ENCODE measurements around the gene LRRN4CL. TPM values are rescaled to one million over a fixed set of nuclear protein-coding genes. Genes with fewer than 3 reads are reported as not detected.
A peak's percentile ranks its signal among the peaks of the same experiment; 100 is the strongest.

The LRRN4CL gene
- total RNA-seq, 1 experiment from 2014 or later = 2.3 TPM

DNA sequence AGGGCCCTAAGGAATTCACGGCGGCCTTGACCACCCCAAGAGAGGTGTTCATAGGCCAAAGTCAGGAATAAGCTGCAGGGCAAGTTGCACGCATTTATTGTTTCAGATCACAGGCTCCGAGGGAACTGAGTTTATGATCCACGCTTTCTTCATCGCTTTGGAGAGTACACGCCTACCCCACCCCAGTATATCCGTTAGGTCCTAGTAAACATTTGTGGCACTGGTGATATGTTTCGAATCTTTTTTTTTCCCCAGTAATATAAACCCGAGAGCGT lies 43.7 kb downstream of the LRRN4CL start:
- Histone ChIP-seq H3K9me3 (no peaks in the 10 kb centered on the region), H3K27me3 (no peaks in the 10 kb centered on the region), H3K4me3 (peak overlapping the region; percentile 96), H3K36me3 (peaks cover 61% of the 10 kb centered on the region)
- no peak for DNase-seq

GRCh38 chr11:62644220-62644619 lies 45.1 kb downstream of the LRRN4CL start:
- no peaks in the 10 kb centered on the region for H3K9me3 ChIP-seq
- no peak overlapping the region for H3K4me3 ChIP-seq
- DNase-seq = no peak
- H3K36me3 ChIP-seq = peaks cover 57% of the 10 kb centered on the region
- no peaks in the 10 kb centered on the region for H3K27me3 ChIP-seq

Other genes with a start within 250 kb of the LRRN4CL start
- gene AHNAK, start 142.7 kb downstream of the LRRN4CL start, total RNA-seq (2014; rRNA removed; shearing (Covaris generic); ENCODE audit: low replicate concordance) = 110 and 122 TPM in 2 replicates
- 2,571 and 3,577 TPM in 2 replicates for gene EEF1G, start 115.6 kb downstream of the LRRN4CL start, total RNA-seq (2014; rRNA removed; shearing (Covaris generic); ENCODE audit: low replicate concordance)
- gene TUT1, start 98.0 kb downstream of the LRRN4CL start, total RNA-seq (2014; rRNA removed; shearing (Covaris generic); ENCODE audit: low replicate concordance) = 11.1 and 20.3 TPM in 2 replicates
- gene MTA2, start 87.7 kb downstream of the LRRN4CL start, total RNA-seq (2014; rRNA removed; shearing (Covaris generic); ENCODE audit: low replicate concordance) = 84.9 and 117 TPM in 2 replicates
- 18.1 and 20.9 TPM in 2 replicates for gene EML3, start 76.8 kb downstream of the LRRN4CL start, total RNA-seq (2014; rRNA removed; shearing (Covaris generic); ENCODE audit: low replicate concordance)
- 2.5 and 8.5 TPM in 2 replicates for gene ROM1, start 76.3 kb downstream of the LRRN4CL start, total RNA-seq (2014; rRNA removed; shearing (Covaris generic); ENCODE audit: low replicate concordance)
- gene B3GAT3, start 67.5 kb downstream of the LRRN4CL start, total RNA-seq (2014; rRNA removed; shearing (Covaris generic); ENCODE audit: low replicate concordance) = 24.6 and 32.9 TPM in 2 replicates
- gene GANAB, start 42.9 kb downstream of the LRRN4CL start, total RNA-seq (2014; rRNA removed; shearing (Covaris generic); ENCODE audit: low replicate concordance) = 496 and 667 TPM in 2 replicates
- 8.0 and 22.8 TPM in 2 replicates for gene INTS5, start 36.2 kb downstream of the LRRN4CL start, total RNA-seq (2014; rRNA removed; shearing (Covaris generic); ENCODE audit: low replicate concordance)
- 64.8 and 73.5 TPM in 2 replicates for gene C11orf98, start 24.3 kb downstream of the LRRN4CL start, total RNA-seq (2014; rRNA removed; shearing (Covaris generic); ENCODE audit: low replicate concordance)
- 10.9 and 14.9 TPM in 2 replicates for gene CSKMT, start 24.2 kb downstream of the LRRN4CL start, total RNA-seq (2014; rRNA removed; shearing (Covaris generic); ENCODE audit: low replicate concordance)
- 16.4 and 22.2 TPM in 2 replicates for gene UQCC3, start 17.9 kb downstream of the LRRN4CL start, total RNA-seq (2014; rRNA removed; shearing (Covaris generic); ENCODE audit: low replicate concordance)
- 4.7 and 9.8 TPM in 2 replicates for gene LBHD1, start 17.3 kb downstream of the LRRN4CL start, total RNA-seq (2014; rRNA removed; shearing (Covaris generic); ENCODE audit: low replicate concordance)
- 85.5 and 147 TPM in 2 replicates for gene UBXN1, start 10.5 kb downstream of the LRRN4CL start, total RNA-seq (2014; rRNA removed; shearing (Covaris generic); ENCODE audit: low replicate concordance)
- gene BSCL2, start 17.9 kb upstream of the LRRN4CL start, total RNA-seq (2014; rRNA removed; shearing (Covaris generic); ENCODE audit: low replicate concordance) = 57.4 and 185 TPM in 2 replicates
- gene GNG3, start 18.1 kb upstream of the LRRN4CL start, total RNA-seq (2014; rRNA removed; shearing (Covaris generic); ENCODE audit: low replicate concordance) = not detected in 2 replicates
- gene HNRNPUL2, start 37.9 kb upstream of the LRRN4CL start, total RNA-seq (2014; rRNA removed; shearing (Covaris generic); ENCODE audit: low replicate concordance) = 2.1 and 4.5 TPM in 2 replicates
- gene TTC9C, start 39.0 kb upstream of the LRRN4CL start, total RNA-seq (2014; rRNA removed; shearing (Covaris generic); ENCODE audit: low replicate concordance) = 31.8 and 42.3 TPM in 2 replicates
- 8.5 and 19.1 TPM in 2 replicates for gene ZBTB3, start 64.6 kb upstream of the LRRN4CL start, total RNA-seq (2014; rRNA removed; shearing (Covaris generic); ENCODE audit: low replicate concordance)
- gene POLR2G, start 72.0 kb upstream of the LRRN4CL start, total RNA-seq (2014; rRNA removed; shearing (Covaris generic); ENCODE audit: low replicate concordance) = 77.9 and 85.4 TPM in 2 replicates
- 22.9 and 28.7 TPM in 2 replicates for gene TAF6L, start 81.9 kb upstream of the LRRN4CL start, total RNA-seq (2014; rRNA removed; shearing (Covaris generic); ENCODE audit: low replicate concordance)
- gene TMEM179B, start 97.9 kb upstream of the LRRN4CL start, total RNA-seq (2014; rRNA removed; shearing (Covaris generic); ENCODE audit: low replicate concordance) = 27.5 and 46.6 TPM in 2 replicates
- gene TMEM223, start 102.5 kb upstream of the LRRN4CL start, total RNA-seq (2014; rRNA removed; shearing (Covaris generic); ENCODE audit: low replicate concordance) = 13.8 and 32.0 TPM in 2 replicates
- gene NXF1, start 115.9 kb upstream of the LRRN4CL start, total RNA-seq (2014; rRNA removed; shearing (Covaris generic); ENCODE audit: low replicate concordance) = 5.4 and 15.6 TPM in 2 replicates
- gene STX5, start 142.5 kb upstream of the LRRN4CL start, total RNA-seq (2014; rRNA removed; shearing (Covaris generic); ENCODE audit: low replicate concordance) = 28.0 and 42.3 TPM in 2 replicates
- gene TEX54, start 143.3 kb upstream of the LRRN4CL start, total RNA-seq (2014; rRNA removed; shearing (Covaris generic); ENCODE audit: low replicate concordance) = not detected in 2 replicates
- gene WDR74, start 150.1 kb upstream of the LRRN4CL start, total RNA-seq (2014; rRNA removed; shearing (Covaris generic); ENCODE audit: low replicate concordance) = 135 and 139 TPM in 2 replicates
- 545 and 579 TPM in 2 replicates for gene SLC3A2, start 191.4 kb upstream of the LRRN4CL start, total RNA-seq (2014; rRNA removed; shearing (Covaris generic); ENCODE audit: low replicate concordance)
- 0.22 and 1.3 TPM in 2 replicates for gene CHRM1, start 231.8 kb upstream of the LRRN4CL start, total RNA-seq (2014; rRNA removed; shearing (Covaris generic); ENCODE audit: low replicate concordance)